ENCODE measurements around the gene GPR22. TPM values are rescaled to one million over a fixed set of nuclear protein-coding genes. Genes with fewer than 3 reads are reported as not detected.

GPR22 gene
- total RNA-seq, 6 donors from 2014 or later: not detected

GRCh38 chr7:107486041-107486440 is 16.2 kb downstream of the GPR22 start:
- no peaks in the 10 kb centered on the region for H3K36me3 ChIP-seq
- WGBS, 2 donors: 85 to 89% methylated on average over 3 of the region's 3 CpGs
- DNase-seq (no peak), ATAC-seq (ENCODE audit: low FRiP score in 2 of 2) (no peak)
- no peak for TF ChIP-seq EP300 (IDR thresholded peaks at IDR 0.05)
- no peak for TF ChIP-seq POLR2AphosphoS5 (IDR thresholded peaks at IDR 0.05)
- no peak for TF ChIP-seq POLR2A (IDR thresholded peaks at IDR 0.05)
- TF ChIP-seq, protein P1, sequence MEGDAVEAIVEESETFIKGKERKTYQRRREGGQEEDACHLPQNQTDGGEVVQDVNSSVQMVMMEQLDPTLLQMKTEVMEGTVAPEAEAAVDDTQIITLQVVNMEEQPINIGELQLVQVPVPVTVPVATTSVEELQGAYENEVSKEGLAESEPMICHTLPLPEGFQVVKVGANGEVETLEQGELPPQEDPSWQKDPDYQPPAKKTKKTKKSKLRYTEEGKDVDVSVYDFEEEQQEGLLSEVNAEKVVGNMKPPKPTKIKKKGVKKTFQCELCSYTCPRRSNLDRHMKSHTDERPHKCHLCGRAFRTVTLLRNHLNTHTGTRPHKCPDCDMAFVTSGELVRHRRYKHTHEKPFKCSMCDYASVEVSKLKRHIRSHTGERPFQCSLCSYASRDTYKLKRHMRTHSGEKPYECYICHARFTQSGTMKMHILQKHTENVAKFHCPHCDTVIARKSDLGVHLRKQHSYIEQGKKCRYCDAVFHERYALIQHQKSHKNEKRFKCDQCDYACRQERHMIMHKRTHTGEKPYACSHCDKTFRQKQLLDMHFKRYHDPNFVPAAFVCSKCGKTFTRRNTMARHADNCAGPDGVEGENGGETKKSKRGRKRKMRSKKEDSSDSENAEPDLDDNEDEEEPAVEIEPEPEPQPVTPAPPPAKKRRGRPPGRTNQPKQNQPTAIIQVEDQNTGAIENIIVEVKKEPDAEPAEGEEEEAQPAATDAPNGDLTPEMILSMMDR (IDR thresholded peaks at IDR 0.05): no peak
- no peak overlapping the region for H3K27ac ChIP-seq
- no peak overlapping the region for H3K4me3 ChIP-seq
- no peaks in the 10 kb centered on the region for H3K4me1 ChIP-seq
- H3K9me3 ChIP-seq: no peaks in the 10 kb centered on the region
- H3K27me3 ChIP-seq: no peaks in the 10 kb centered on the region

DNA sequence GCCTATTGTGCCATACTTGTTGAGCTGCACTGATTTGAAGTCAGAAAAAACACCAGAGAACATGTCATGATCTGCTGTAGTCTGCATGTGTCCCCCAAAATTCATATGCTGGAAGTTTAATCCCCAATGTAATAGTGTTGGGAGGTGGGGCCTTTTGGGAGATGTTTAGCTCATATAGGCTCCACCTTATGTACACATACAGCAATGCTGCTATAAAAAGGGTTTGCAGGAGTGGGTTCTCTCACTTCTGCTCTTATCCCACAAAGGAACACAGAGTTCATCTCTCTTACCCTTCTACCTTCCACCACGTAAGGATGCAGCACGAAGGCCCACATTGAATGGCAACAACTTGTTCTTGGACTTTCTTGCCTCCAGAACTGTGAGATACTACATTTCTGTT is 23.0 kb downstream of the GPR22 start:
- Histone ChIP-seq H3K4me3 (no peak overlapping the region), H3K36me3 (no peaks in the 10 kb centered on the region), H3K27me3 (no peaks in the 10 kb centered on the region), H3K9me3 (no peaks in the 10 kb centered on the region), H3K27ac (no peak overlapping the region), H3K4me1 (no peaks in the 10 kb centered on the region)
- 95 to 96% methylated on average over 2 of the region's 2 CpGs for WGBS, 2 donors
- ATAC-seq (ENCODE audit: low FRiP score in 2 of 2) (no peak), DNase-seq (no peak)
- TF ChIP-seq EP300 (IDR thresholded peaks at IDR 0.05): no peak
- TF ChIP-seq, protein P1 (IDR thresholded peaks at IDR 0.05): no peak
- no peak for TF ChIP-seq POLR2AphosphoS5 (IDR thresholded peaks at IDR 0.05)
- no peak for TF ChIP-seq POLR2A (IDR thresholded peaks at IDR 0.05)

DNA sequence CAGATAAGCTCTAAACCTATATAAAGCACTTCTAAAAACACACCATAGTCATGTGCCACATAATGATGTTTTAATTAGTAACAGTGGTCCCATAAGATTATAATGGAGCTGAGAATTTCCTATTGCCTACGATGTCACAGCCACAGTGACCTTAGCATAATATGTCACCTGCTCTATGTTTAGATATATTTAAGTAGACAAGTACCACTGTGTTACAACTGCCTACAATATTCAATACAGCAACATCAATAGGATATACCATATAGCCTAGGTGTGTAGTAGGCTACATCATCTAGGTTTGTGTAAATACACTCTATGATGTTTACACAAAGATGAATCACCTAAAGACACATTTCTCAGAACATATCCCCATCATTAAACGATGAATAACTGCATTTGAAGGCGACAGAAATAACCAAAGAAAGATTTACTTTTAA is 24.5 kb downstream of the GPR22 start:
- Histone ChIP-seq H3K27me3 (no peaks in the 10 kb centered on the region), H3K27ac (no peak overlapping the region), H3K9me3 (no peaks in the 10 kb centered on the region), H3K4me1 (no peaks in the 10 kb centered on the region), H3K36me3 (no peaks in the 10 kb centered on the region), H3K4me3 (no peak overlapping the region)
- WGBS, 2 donors: 88 to 92% methylated on average over 3 of the region's 3 CpGs
- TF ChIP-seq, protein P1 (IDR thresholded peaks at IDR 0.05): no peak
- no peak for TF ChIP-seq POLR2AphosphoS5 (IDR thresholded peaks at IDR 0.05)
- TF ChIP-seq EP300 (IDR thresholded peaks at IDR 0.05): no peak
- TF ChIP-seq POLR2A (IDR thresholded peaks at IDR 0.05): no peak
- DNase-seq (no peak), ATAC-seq (ENCODE audit: low FRiP score in 2 of 2) (no peak)

- Histone ChIP-seq H3K9me3 (no peaks in the 10 kb centered on the region), H3K27me3 (no peaks in the 10 kb centered on the region), H3K4me3 (no peak overlapping the region), H3K27ac (no peak overlapping the region), H3K36me3 (no peaks in the 10 kb centered on the region), H3K4me1 (no peaks in the 10 kb centered on the region)
- WGBS, 2 donors: 91 to 93% methylated on average over 6 of the region's 6 CpGs
- TF ChIP-seq POLR2AphosphoS5 (IDR thresholded peaks at IDR 0.05) (no peak), EP300 (IDR thresholded peaks at IDR 0.05) (no peak), POLR2A (IDR thresholded peaks at IDR 0.05) (no peak)
- TF ChIP-seq, protein P1 (IDR thresholded peaks at IDR 0.05): no peak
- DNase-seq (no peak), ATAC-seq (ENCODE audit: low FRiP score in 2 of 2) (no peak)
These were observed 25.0 kb downstream of the GPR22 start for GRCh38 chr7:107494884-107495283.

- no peak for ATAC-seq (ENCODE audit: low FRiP score in 2 of 2)
- no peak for TF ChIP-seq POLR2A (IDR thresholded peaks at IDR 0.05)
- TF ChIP-seq POLR2AphosphoS5 (IDR thresholded peaks at IDR 0.05): no peak
- TF ChIP-seq, protein P1 (IDR thresholded peaks at IDR 0.05): no peak
- no peak for TF ChIP-seq EP300 (IDR thresholded peaks at IDR 0.05)
- H3K4me1 ChIP-seq: no peaks in the 10 kb centered on the region
- H3K36me3 ChIP-seq: no peaks in the 10 kb centered on the region
- no peak overlapping the region for H3K27ac ChIP-seq
- no peaks in the 10 kb centered on the region for H3K9me3 ChIP-seq
- no peaks in the 10 kb centered on the region for H3K27me3 ChIP-seq
- no peak overlapping the region for H3K4me3 ChIP-seq
- DNase-seq: no peak
These were observed 25.7 kb downstream of the GPR22 start for GRCh38 chr7:107495516-107495915.

All from upper lobe of left lung (tissue), 6 donors.